Measurements from ENCODE around the gene XXYLT1. TPM values are rescaled to one million over a fixed set of nuclear protein-coding genes. Genes with fewer than 3 reads are reported as not detected.

The XXYLT1 gene
- total and polyA plus RNA-seq, 2 of the 8 experiments (the other 6 are each of a cell fraction or from before 2014, with no cell fraction given), result 18.9 to 23.8 TPM

GRCh38 chr3:195124378-195124992 lies 146.5 kb downstream of the XXYLT1 start:
- 92% methylated on average over 18 of the region's 18 CpGs; no CpG with 5 or more reads in 1 of the 2 experiments for WGBS, 2 experiments (ENCODE audit: extremely low coverage in 1 of 2, insufficient coverage in 1 of 2, insufficient read length in 1 of 2, insufficient replicate concordance in 2 of 2, low coverage in 1 of 2, low lambda C conversion rate in 2 of 2, missing lambda C conversion rate in 1 of 2)
- Histone ChIP-seq H3K14ac (ENCODE audit: insufficient read length) (no peak overlapping the region), H2BK12ac (ENCODE audit: low read depth, low read length) (no peak overlapping the region), H2AK5ac (ENCODE audit: low read depth, low read length) (no peak overlapping the region), H3K27ac (ENCODE audit: low read depth, low read length) (no peak overlapping the region), H3K18ac (ENCODE audit: extremely low read depth, low read length) (no peak overlapping the region), H3K27me3 (replicated peaks in 1 of 4; ENCODE audit: control insufficient read depth in 3 of 4, extremely low read depth in 1 of 4, insufficient read depth in 3 of 4, low read length in 3 of 4) (no peaks in the 10 kb centered on the region), H3K79me2 (ENCODE audit: control insufficient read depth in 1 of 2, insufficient read depth in 2 of 2, low read length in 2 of 2) (peaks cover 0 to 16% of the 10 kb centered on the region in 2 experiments; a peak in 1 of 4 replicates), H3K4me3 (ENCODE audit: extremely low read depth in 1 of 4, insufficient read depth in 2 of 4, low read depth in 3 of 4, low read length in 4 of 4) (no peak overlapping the region), H3K4me2 (ENCODE audit: insufficient read depth in 1 of 2, low read depth in 2 of 2, low read length in 2 of 2) (no peak overlapping the region), H2BK5ac (ENCODE audit: low read depth, low read length) (no peak overlapping the region), H3K9me3 (ENCODE audit: insufficient read depth in 2 of 2, low read depth in 1 of 2, low read length in 1 of 2) (no peaks in the 10 kb centered on the region), H2BK15ac (ENCODE audit: low read length) (no peak overlapping the region), H4K8ac (ENCODE audit: extremely low read depth, insufficient read depth, low read length) (no peak overlapping the region), H3K23ac (ENCODE audit: insufficient read length) (no peak overlapping the region), H4K5ac (ENCODE audit: insufficient read length, low read depth, low read length) (no peak overlapping the region), H3K4me1 (replicated peaks in 1 of 4; ENCODE audit: control insufficient read depth in 3 of 4, insufficient read depth in 4 of 4, low read length in 3 of 4) (peaks cover 0 to 9% (median 7%) of the 10 kb centered on the region in 4 experiments; a peak in 6 of 7 replicates), H3K56ac (replicated peaks; ENCODE audit: insufficient read length, low read depth, low read length) (no peak overlapping the region), H3K23me2 (ENCODE audit: low read depth, low read length) (no peaks in the 10 kb centered on the region), H3K79me1 (ENCODE audit: low read depth, low read length) (peaks cover 2% of the 10 kb centered on the region; the same call in 1 of the 2 replicates), H3K36me3 (ENCODE audit: control insufficient read depth in 2 of 4, insufficient read depth in 4 of 4, low read length in 3 of 4) (no peaks in the 10 kb centered on the region), H4K20me1 (replicated peaks in 1 of 2; ENCODE audit: control insufficient read depth in 1 of 2, insufficient read depth in 2 of 2, low read length in 2 of 2) (peaks cover 1 to 4% of the 10 kb centered on the region in 2 experiments), H3K9ac (replicated peaks in 1 of 4; ENCODE audit: extremely low read depth in 1 of 4, low read depth in 3 of 4, low read length in 3 of 4) (no peak overlapping the region), H2AFZ (ENCODE audit: low read length) (no peak overlapping the region), H2BK120ac (replicated peaks; ENCODE audit: low read depth, low read length) (no peak overlapping the region), H2BK20ac (ENCODE audit: low read length) (no peak overlapping the region), H3K4ac (replicated peaks; ENCODE audit: insufficient read length, low read depth, low read length) (no peak overlapping the region), H4K91ac (replicated peaks; ENCODE audit: insufficient read length, low read length) (no peak overlapping the region)
- ChIA-PET POLR2A (ENCODE audit: partially characterized antibody) (interaction anchor here (1.1 kb wide), 1 partner anchor 10 kb away, joined by 3 read pairs; no protein-coding TSS in a partner anchor), CTCF (ENCODE audit: partially characterized antibody) (interaction anchor here (0.5 to 4.5 kb wide), 24 partner anchors 9 to 641 kb away, joined by 3 to 26 read pairs (median 4); partner anchors contain the start of gene LSG1)
- FAIRE-seq (no peak), DNase-seq (ENCODE audit: low read depth in 1 of 2, low spot score in 2 of 2) (no peak)
- TF ChIP-seq ZNF274 (IDR thresholded peaks at IDR 0.05; ENCODE audit: borderline replicate concordance, extremely low read depth, low read length) (no peak), PHF8 (conservative IDR thresholded peaks at IDR 0.05; ENCODE audit: low read depth, low read length) (no peak), TAF1 (IDR thresholded peaks at IDR 0.05; ENCODE audit: low read depth, low read length) (no peak), SUZ12 (IDR thresholded peaks at IDR 0.05; ENCODE audit: low read length) (no peak), JUN (IDR thresholded peaks at IDR 0.05; ENCODE audit: low read depth, low read length) (no peak), CTBP2 (IDR thresholded peaks at IDR 0.05; ENCODE audit: borderline replicate concordance, insufficient read depth, insufficient read length, low read length) (no peak), TCF12 (IDR thresholded peaks at IDR 0.05; ENCODE audit: low read depth, low read length) (no peak), CTCF (IDR thresholded peaks at IDR 0.05; ENCODE audit: control extremely low read depth in 1 of 3, insufficient read depth in 1 of 3, low read depth in 1 of 3, low read length in 3 of 3) (no peak), SP4 (IDR thresholded peaks at IDR 0.05; ENCODE audit: low read length) (no peak)
- TF ChIP-seq, protein P1, sequence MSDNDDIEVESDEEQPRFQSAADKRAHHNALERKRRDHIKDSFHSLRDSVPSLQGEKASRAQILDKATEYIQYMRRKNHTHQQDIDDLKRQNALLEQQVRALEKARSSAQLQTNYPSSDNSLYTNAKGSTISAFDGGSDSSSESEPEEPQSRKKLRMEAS (IDR thresholded peaks at IDR 0.05), result no peak
